ENCODE results near the gene INTS7. TPM values are rescaled to one million over a fixed set of nuclear protein-coding genes. Genes with fewer than 3 reads are reported as not detected.

The INTS7 gene
- total and polyA plus RNA-seq, 9 of the 15 experiments (the other 6 are each of a cell fraction or from before 2014, with no cell fraction given) = 27.3 to 68.4 (median 40.4) TPM

DNA sequence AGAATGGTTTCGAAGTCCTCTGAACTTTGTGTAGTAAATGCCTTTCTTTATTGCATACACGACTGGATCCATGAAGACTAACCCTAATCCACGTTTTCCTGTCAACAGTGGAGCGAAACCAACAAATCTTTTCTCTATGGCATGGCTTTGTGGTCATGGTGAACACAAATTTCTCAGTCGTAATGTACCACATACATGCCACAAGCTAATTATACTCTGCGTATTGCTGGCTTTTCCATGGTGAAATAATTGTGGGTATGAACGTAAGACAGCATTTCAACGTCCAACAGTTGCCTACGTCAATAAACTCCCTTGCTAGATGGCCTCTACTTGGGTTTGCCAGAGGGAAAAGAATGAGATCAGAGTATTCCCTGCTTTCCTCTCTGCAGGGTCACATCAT, 27.5 kb downstream of the INTS7 start:
- ChIA-PET POLR2A (no interaction called here), CTCF (ENCODE audit: low intra/inter-chr PET ratio) (no interaction called here)
- FAIRE-seq (no peak), DNase-seq (ENCODE audit: extremely low read depth in 1 of 4, low spot score in 3 of 4) (no peak), ATAC-seq (no peak)
- 93% methylated on average over 9 of the region's 9 CpGs for WGBS (ENCODE audit: insufficient coverage, low coverage, missing lambda C conversion rate)
- no peaks in the 10 kb centered on the region for H3K27me3 ChIP-seq (ENCODE audit: control insufficient read depth in 2 of 2, insufficient read depth in 2 of 2, low read length in 2 of 2)
- no peaks in the 10 kb centered on the region for H3K9me1 ChIP-seq (ENCODE audit: control insufficient read depth, insufficient read depth, low read length)
- H3K4me3 ChIP-seq = no peak overlapping the region
- no peak overlapping the region for H3K9ac ChIP-seq (ENCODE audit: insufficient read depth in 1 of 2, low read depth in 2 of 2, low read length in 2 of 2)
- no peak overlapping the region for H3K27ac ChIP-seq (ENCODE audit: extremely low read depth, low read depth, low read length)
- H3K9me3 ChIP-seq (replicated peaks; ENCODE audit: control insufficient read depth, insufficient read depth, low read depth, low read length) = no peaks in the 10 kb centered on the region
- intact Hi-C loops (cut with micrococcal nuclease) = no loop called here
- H2AFZ ChIP-seq (ENCODE audit: low read depth, low read length) = no peak overlapping the region
- no peaks in the 10 kb centered on the region for H3K79me2 ChIP-seq (ENCODE audit: control insufficient read depth, insufficient read depth, low read length)
- in situ Hi-C loops (cut with MboI) = no loop called here
- no TSS peak for BruUV-seq (replicated peaks)
- H4K20me1 ChIP-seq (replicated peaks; ENCODE audit: control insufficient read depth, insufficient read depth, low read length) = no peaks in the 10 kb centered on the region
- no peak for TF ChIP-seq HMG20B (CRISPR knock-in tag; IDR thresholded peaks at IDR 0.05)
- TF ChIP-seq MYBL2 (IDR thresholded peaks at IDR 0.05; ENCODE audit: low read depth) = no peak
- no peak for TF ChIP-seq MYBL2 (CRISPR knock-in tag; IDR thresholded peaks at IDR 0.05; ENCODE audit: borderline replicate concordance)
- no peak for TF ChIP-seq FOXK1 (CRISPR knock-in tag; IDR thresholded peaks at IDR 0.05; ENCODE audit: borderline replicate concordance)
- no peak for TF ChIP-seq MXI1 (IDR thresholded peaks at IDR 0.05; ENCODE audit: low read depth, low read length)
- no peak for TF ChIP-seq FUS (optimal IDR thresholded peaks at IDR 0.05; ENCODE audit: low read depth, low read length)
- no peak for TF ChIP-seq ZNF408 (CRISPR knock-in tag; IDR thresholded peaks at IDR 0.05; ENCODE audit: low read depth)
- TF ChIP-seq FOXA1 (IDR thresholded peaks at IDR 0.05; ENCODE audit: borderline replicate concordance) = no peak
- TF ChIP-seq, protein P1, sequence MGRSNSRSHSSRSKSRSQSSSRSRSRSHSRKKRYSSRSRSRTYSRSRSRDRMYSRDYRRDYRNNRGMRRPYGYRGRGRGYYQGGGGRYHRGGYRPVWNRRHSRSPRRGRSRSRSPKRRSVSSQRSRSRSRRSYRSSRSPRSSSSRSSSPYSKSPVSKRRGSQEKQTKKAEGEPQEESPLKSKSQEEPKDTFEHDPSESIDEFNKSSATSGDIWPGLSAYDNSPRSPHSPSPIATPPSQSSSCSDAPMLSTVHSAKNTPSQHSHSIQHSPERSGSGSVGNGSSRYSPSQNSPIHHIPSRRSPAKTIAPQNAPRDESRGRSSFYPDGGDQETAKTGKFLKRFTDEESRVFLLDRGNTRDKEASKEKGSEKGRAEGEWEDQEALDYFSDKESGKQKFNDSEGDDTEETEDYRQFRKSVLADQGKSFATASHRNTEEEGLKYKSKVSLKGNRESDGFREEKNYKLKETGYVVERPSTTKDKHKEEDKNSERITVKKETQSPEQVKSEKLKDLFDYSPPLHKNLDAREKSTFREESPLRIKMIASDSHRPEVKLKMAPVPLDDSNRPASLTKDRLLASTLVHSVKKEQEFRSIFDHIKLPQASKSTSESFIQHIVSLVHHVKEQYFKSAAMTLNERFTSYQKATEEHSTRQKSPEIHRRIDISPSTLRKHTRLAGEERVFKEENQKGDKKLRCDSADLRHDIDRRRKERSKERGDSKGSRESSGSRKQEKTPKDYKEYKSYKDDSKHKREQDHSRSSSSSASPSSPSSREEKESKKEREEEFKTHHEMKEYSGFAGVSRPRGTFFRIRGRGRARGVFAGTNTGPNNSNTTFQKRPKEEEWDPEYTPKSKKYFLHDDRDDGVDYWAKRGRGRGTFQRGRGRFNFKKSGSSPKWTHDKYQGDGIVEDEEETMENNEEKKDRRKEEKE (IDR thresholded peaks at IDR 0.05; ENCODE audit: borderline replicate concordance in 1 of 2, control insufficient read depth in 1 of 2, low read depth in 2 of 2, low read length in 1 of 2) = no peak
- no peak for TF ChIP-seq BRCA1 (IDR thresholded peaks at IDR 0.05)
- TF ChIP-seq BRCA1 (CRISPR knock-in tag; IDR thresholded peaks at IDR 0.05) = no peak
- TF ChIP-seq, protein P2, sequence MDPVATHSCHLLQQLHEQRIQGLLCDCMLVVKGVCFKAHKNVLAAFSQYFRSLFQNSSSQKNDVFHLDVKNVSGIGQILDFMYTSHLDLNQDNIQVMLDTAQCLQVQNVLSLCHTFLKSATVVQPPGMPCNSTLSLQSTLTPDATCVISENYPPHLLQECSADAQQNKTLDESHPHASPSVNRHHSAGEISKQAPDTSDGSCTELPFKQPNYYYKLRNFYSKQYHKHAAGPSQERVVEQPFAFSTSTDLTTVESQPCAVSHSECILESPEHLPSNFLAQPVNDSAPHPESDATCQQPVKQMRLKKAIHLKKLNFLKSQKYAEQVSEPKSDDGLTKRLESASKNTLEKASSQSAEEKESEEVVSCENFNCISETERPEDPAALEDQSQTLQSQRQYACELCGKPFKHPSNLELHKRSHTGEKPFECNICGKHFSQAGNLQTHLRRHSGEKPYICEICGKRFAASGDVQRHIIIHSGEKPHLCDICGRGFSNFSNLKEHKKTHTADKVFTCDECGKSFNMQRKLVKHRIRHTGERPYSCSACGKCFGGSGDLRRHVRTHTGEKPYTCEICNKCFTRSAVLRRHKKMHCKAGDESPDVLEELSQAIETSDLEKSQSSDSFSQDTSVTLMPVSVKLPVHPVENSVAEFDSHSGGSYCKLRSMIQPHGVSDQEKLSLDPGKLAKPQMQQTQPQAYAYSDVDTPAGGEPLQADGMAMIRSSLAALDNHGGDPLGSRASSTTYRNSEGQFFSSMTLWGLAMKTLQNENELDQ (CRISPR knock-in tag; IDR thresholded peaks at IDR 0.05; ENCODE audit: borderline replicate concordance) = no peak
- H3K4me1 ChIP-seq (replicated peaks in 1 of 2; ENCODE audit: control insufficient read depth in 2 of 2, insufficient read depth in 2 of 2, low read length in 2 of 2) = no peaks in the 10 kb centered on the region
- peaks cover 71% of the 10 kb centered on the region for H3K36me3 ChIP-seq (ENCODE audit: control insufficient read depth, insufficient read depth, low read length)
- H3K4me2 ChIP-seq (ENCODE audit: insufficient read depth, low read length) = no peak overlapping the region

All from K562 (cell line).